Posterior vena cava (tissue), 2 donors: ENCODE data around the gene FBXO39. TPM values are rescaled to one million over a fixed set of nuclear protein-coding genes. Genes with fewer than 3 reads are reported as not detected.

ENCODE experiments used
- total RNA-seq, 2 donors: library from RNA; stranded (reverse); fragmentation: NEBNext Ultra II Directional; extraction: Animal tissue kit (Norgen Biotek cat#: 25700); gene quantifications; one replicate each; pipeline ENCODE4 v1.2.1, GENCODE V29; 2021
- donor health status: DM: yes; HTN: yes; CAD: no.
- donor health status: DM: yes; HTN: yes; CAD: no.

Gene FBXO39
- total RNA-seq, 2 donors from 2014 or later = 0.67 TPM; not detected in 1

Other genes starting within 250 kb of the FBXO39 start
- gene PITPNM3, start 219.7 kb upstream of the FBXO39 start, total RNA-seq = 10 to 100 TPM; 13.4 to 26.6 TPM
- gene KIAA0753, start 135.5 kb upstream of the FBXO39 start, total RNA-seq = 10 to 100 TPM; 17.7 to 21.6 TPM
- 10 to 100 TPM; 43.2 to 55.9 TPM for gene TXNDC17, start 135.2 kb upstream of the FBXO39 start, total RNA-seq
- gene MED31, start 124.6 kb upstream of the FBXO39 start, total RNA-seq = 10 to 100 TPM; 14.3 to 16.9 TPM
- gene C17orf100, start 124.5 kb upstream of the FBXO39 start, total RNA-seq = 1 to 10 TPM in 1 of 2 donors, under 1 TPM in 1; 0.81 to 1.2 TPM
- under 1 TPM in 1 of 2 donors, not detected in 1; 0.10 TPM for gene SLC13A5, start 62.8 kb upstream of the FBXO39 start, total RNA-seq
- gene XAF1, start 20.2 kb upstream of the FBXO39 start, total RNA-seq = 10 to 100 TPM; 33.1 to 51.5 TPM
- gene TEKT1, start 55.5 kb downstream of the FBXO39 start, total RNA-seq = not detected
- under 1 TPM in 1 of 2 donors, not detected in 1; 0.14 TPM for gene ALOX12, start 219.8 kb downstream of the FBXO39 start, total RNA-seq
- gene RNASEK, start 236.4 kb downstream of the FBXO39 start, total RNA-seq = 100 to 1,000 TPM; 153 to 154 TPM
- gene BCL6B, start 246.8 kb downstream of the FBXO39 start, total RNA-seq = 10 to 100 TPM; 21.2 to 29.7 TPM